ENCODE results near the gene RGS17.

GRCh38 chr6:153047386-153047785 lies 83.7 kb downstream of the RGS17 start:
- no peak for TF ChIP-seq FOXM1 (IDR thresholded peaks at IDR 0.05; ENCODE audit: borderline replicate concordance, low read depth)
- TF ChIP-seq EGR1 (IDR thresholded peaks at IDR 0.05): no peak
- TF ChIP-seq REST (IDR thresholded peaks at IDR 0.05; ENCODE audit: low read depth): no peak
- no peak for TF ChIP-seq TAF1 (IDR thresholded peaks at IDR 0.05; ENCODE audit: low read depth)
- no peak for TF ChIP-seq NFIC (IDR thresholded peaks at IDR 0.05)
- no peak for TF ChIP-seq RAD21 (IDR thresholded peaks at IDR 0.05; ENCODE audit: low read depth)
- no peak for TF ChIP-seq MAX (IDR thresholded peaks at IDR 0.05)
- TF ChIP-seq EP300 (IDR thresholded peaks at IDR 0.05; ENCODE audit: borderline replicate concordance): no peak
- TF ChIP-seq ZBTB7A (IDR thresholded peaks at IDR 0.05; ENCODE audit: low read depth): no peak
- TF ChIP-seq USF1 (IDR thresholded peaks at IDR 0.05): no peak
- no peak for TF ChIP-seq CEBPB (IDR thresholded peaks at IDR 0.05)
- no peak for TF ChIP-seq TEAD4 (IDR thresholded peaks at IDR 0.05)
